DND-41 (cell line): ENCODE measurements around the gene TMTC2.

Source experiments
- ATAC-seq: fragments of 200-7000 bp; cut with Tn5 transposase; 3 replicates; pipeline ENCODE4 v1.9.1; 2021; ENCODE audit warnings: low read depth; ENCODE audit not compliant: insufficient read depth
- DNase-seq: peaks from one replicate; pipeline ENCODE4 v3.0.0-alpha.2; 2020
- H2AFZ ChIP-seq: 2 replicates; pipeline ENCODE4 v1.6.0; 2012; ENCODE audit warnings: low read depth, low read length
- H3K27ac ChIP-seq: 2 replicates; pipeline ENCODE4 v1.5.1; 2012; ENCODE audit warnings: low read length, inconsistent platforms
- H3K27me3 ChIP-seq: fragments of 200-600 bp; sonication (generic); 2 replicates; pipeline ENCODE4 v1.6.0; 2012; ENCODE audit warnings: low read length, mild to moderate bottlenecking, inconsistent platforms; ENCODE audit not compliant: insufficient read depth, poor library complexity
- H3K36me3 ChIP-seq: 2 replicates; pipeline ENCODE4 v1.5.1; 2012; ENCODE audit warnings: low read length, inconsistent platforms; ENCODE audit not compliant: insufficient read depth
- H3K4me1 ChIP-seq: 2 replicates; pipeline ENCODE4 v1.5.1; 2012; ENCODE audit warnings: mild to moderate bottlenecking, low read length; ENCODE audit not compliant: insufficient read depth
- H3K4me2 ChIP-seq: 2 replicates; pipeline ENCODE4 v1.6.0; 2012; ENCODE audit warnings: mild to moderate bottlenecking, moderate library complexity, low read length, inconsistent platforms; ENCODE audit not compliant: insufficient read depth
- H3K4me3 ChIP-seq, 2 experiments: fragments of 200-600 bp in 1 of 2; shearing (Covaris generic) in 1 of 2; 2 replicates each; pipeline ENCODE4 v1.5.1; 2012 to 2016; ENCODE audit warnings: inconsistent platforms in 2 of 2, low read length in 2 of 2, mild to moderate bottlenecking in 2 of 2, low read depth in 1 of 2, moderate library complexity in 1 of 2
- H3K79me2 ChIP-seq: 2 replicates; pipeline ENCODE4 v1.6.0; 2012; ENCODE audit warnings: low read length, inconsistent platforms; ENCODE audit not compliant: insufficient read depth
- H3K9ac ChIP-seq: 2 replicates; pipeline ENCODE4 v1.6.0; 2012; ENCODE audit warnings: low read depth, mild to moderate bottlenecking, inconsistent platforms, low read length, moderate library complexity
- H3K9me3 ChIP-seq: 2 replicates; pipeline ENCODE4 v1.5.1; 2012; ENCODE audit warnings: low read length, moderate library complexity, mild to moderate bottlenecking, inconsistent platforms; ENCODE audit not compliant: insufficient read depth, severe bottlenecking
- H4K20me1 ChIP-seq: 2 replicates; pipeline ENCODE4 v1.6.0; 2012; ENCODE audit warnings: low read length; ENCODE audit not compliant: insufficient read depth
- EZH2 ChIP-seq: IDR thresholded peaks from 3 replicates; pipeline ENCODE4 v1.6.1; 2012; ENCODE audit warnings: borderline replicate concordance, low read depth, mild to moderate bottlenecking, moderate library complexity, low read length, inconsistent platforms; ENCODE audit not compliant: severe bottlenecking
- TF ChIP-seq, protein P1 (sequence below): IDR thresholded peaks from 2 replicates; pipeline ENCODE4 v1.5.1; 2012; ENCODE audit warnings: borderline replicate concordance, low read length, moderate library complexity, mild to moderate bottlenecking; ENCODE audit not compliant: poor library complexity, severe bottlenecking; ENCODE audit errors: extremely low read depth

TMTC2 gene

DNA sequence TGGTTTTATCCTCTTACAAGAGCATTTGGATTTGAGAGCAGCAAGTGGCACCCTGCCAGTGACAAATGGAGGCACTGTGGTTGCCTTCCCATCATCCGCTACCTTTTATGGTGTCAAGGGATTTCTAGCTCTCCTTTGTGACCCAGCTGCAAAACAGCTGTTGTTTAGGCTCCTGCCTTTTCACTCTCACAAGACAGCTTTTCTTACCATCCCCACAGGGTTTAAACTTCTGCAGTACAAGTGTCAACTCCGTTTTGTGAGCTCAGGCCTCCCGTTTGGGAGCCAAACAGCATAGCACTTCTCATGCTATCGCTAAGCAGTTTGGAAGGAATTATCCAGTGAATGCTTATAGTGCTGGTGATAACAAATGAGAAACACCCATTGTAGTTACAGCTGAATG, 331.4 kb downstream of the TMTC2 start:
- no peak overlapping the region for H3K4me2 ChIP-seq

GRCh38 chr12:83027021-83027723, 340.5 kb downstream of the TMTC2 start:
- Histone ChIP-seq H3K27me3 (no peaks in the 10 kb centered on the region), H3K9me3 (no peaks in the 10 kb centered on the region), H3K27ac (no peak overlapping the region), H3K4me1 (no peaks in the 10 kb centered on the region), H4K20me1 (no peaks in the 10 kb centered on the region), H3K4me3 (no peak overlapping the region), H3K4me2 (no peak overlapping the region), H2AFZ (no peak overlapping the region), H3K36me3 (no peaks in the 10 kb centered on the region), H3K9ac (no peak overlapping the region), H3K79me2 (no peaks in the 10 kb centered on the region)
- no peak for ATAC-seq
- TF ChIP-seq, protein P1, sequence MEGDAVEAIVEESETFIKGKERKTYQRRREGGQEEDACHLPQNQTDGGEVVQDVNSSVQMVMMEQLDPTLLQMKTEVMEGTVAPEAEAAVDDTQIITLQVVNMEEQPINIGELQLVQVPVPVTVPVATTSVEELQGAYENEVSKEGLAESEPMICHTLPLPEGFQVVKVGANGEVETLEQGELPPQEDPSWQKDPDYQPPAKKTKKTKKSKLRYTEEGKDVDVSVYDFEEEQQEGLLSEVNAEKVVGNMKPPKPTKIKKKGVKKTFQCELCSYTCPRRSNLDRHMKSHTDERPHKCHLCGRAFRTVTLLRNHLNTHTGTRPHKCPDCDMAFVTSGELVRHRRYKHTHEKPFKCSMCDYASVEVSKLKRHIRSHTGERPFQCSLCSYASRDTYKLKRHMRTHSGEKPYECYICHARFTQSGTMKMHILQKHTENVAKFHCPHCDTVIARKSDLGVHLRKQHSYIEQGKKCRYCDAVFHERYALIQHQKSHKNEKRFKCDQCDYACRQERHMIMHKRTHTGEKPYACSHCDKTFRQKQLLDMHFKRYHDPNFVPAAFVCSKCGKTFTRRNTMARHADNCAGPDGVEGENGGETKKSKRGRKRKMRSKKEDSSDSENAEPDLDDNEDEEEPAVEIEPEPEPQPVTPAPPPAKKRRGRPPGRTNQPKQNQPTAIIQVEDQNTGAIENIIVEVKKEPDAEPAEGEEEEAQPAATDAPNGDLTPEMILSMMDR: no peak
- TF ChIP-seq EZH2: no peak
- DNase-seq: no peak

More for the DNA sequence above, 331.4 kb downstream of the TMTC2 start:
- no peak overlapping the region for H3K27ac ChIP-seq
- no peak overlapping the region for H2AFZ ChIP-seq
- no peaks in the 10 kb centered on the region for H3K27me3 ChIP-seq
- DNase-seq: no peak
- no peaks in the 10 kb centered on the region for H3K4me1 ChIP-seq
- H4K20me1 ChIP-seq: no peaks in the 10 kb centered on the region
- H3K79me2 ChIP-seq: no peaks in the 10 kb centered on the region
- H3K36me3 ChIP-seq: no peaks in the 10 kb centered on the region
- H3K9ac ChIP-seq: no peak overlapping the region
- H3K9me3 ChIP-seq: no peaks in the 10 kb centered on the region
- no peak for ATAC-seq
- no peak overlapping the region for H3K4me3 ChIP-seq
- TF ChIP-seq EZH2: no peak
- TF ChIP-seq, protein P1: no peak

DNA sequence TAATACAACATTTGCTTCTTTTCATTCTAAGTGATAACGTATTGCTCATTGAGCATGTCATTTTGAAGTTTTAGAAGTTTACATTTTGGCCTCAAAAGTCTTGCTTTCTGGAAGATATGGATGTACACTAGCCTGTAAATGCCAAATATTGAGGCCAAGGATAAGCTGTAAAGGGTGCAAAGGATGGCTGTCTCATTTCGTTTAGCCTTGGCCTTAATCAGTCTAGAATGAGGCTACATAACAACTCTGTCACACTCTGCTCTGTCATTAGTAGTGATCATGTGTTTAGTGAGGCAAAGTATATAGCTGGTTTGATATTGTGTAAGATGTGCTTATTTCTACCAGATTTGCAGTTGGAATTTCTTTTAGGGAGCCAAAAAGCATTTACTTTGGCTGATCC, 344.5 kb downstream of the TMTC2 start:
- DNase-seq (no peak), ATAC-seq (no peak)
- no peaks in the 10 kb centered on the region for H3K36me3 ChIP-seq
- no peaks in the 10 kb centered on the region for H4K20me1 ChIP-seq
- no peak overlapping the region for H2AFZ ChIP-seq
- no peak overlapping the region for H3K9ac ChIP-seq
- no peaks in the 10 kb centered on the region for H3K79me2 ChIP-seq
- no peak overlapping the region for H3K4me2 ChIP-seq
- no peak for TF ChIP-seq EZH2
- TF ChIP-seq, protein P1: no peak
- H3K9me3 ChIP-seq: no peaks in the 10 kb centered on the region
- H3K27me3 ChIP-seq: no peaks in the 10 kb centered on the region
- no peaks in the 10 kb centered on the region for H3K4me1 ChIP-seq
- H3K27ac ChIP-seq: no peak overlapping the region
- H3K4me3 ChIP-seq: no peak overlapping the region
